ENCODE results near the gene BLNK.

GRCh38 chr10:96211764-96212163 lies 59.6 kb downstream of the BLNK start:
- TF ChIP-seq ELK4 (CRISPR knock-in tag; IDR thresholded peaks at IDR 0.05; ENCODE audit: borderline replicate concordance): no peak
- TF ChIP-seq, protein P1, sequence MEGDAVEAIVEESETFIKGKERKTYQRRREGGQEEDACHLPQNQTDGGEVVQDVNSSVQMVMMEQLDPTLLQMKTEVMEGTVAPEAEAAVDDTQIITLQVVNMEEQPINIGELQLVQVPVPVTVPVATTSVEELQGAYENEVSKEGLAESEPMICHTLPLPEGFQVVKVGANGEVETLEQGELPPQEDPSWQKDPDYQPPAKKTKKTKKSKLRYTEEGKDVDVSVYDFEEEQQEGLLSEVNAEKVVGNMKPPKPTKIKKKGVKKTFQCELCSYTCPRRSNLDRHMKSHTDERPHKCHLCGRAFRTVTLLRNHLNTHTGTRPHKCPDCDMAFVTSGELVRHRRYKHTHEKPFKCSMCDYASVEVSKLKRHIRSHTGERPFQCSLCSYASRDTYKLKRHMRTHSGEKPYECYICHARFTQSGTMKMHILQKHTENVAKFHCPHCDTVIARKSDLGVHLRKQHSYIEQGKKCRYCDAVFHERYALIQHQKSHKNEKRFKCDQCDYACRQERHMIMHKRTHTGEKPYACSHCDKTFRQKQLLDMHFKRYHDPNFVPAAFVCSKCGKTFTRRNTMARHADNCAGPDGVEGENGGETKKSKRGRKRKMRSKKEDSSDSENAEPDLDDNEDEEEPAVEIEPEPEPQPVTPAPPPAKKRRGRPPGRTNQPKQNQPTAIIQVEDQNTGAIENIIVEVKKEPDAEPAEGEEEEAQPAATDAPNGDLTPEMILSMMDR (CRISPR knock-in tag; IDR thresholded peaks at IDR 0.05): no peak
- TF ChIP-seq MEF2D (CRISPR knock-in tag; IDR thresholded peaks at IDR 0.05): no peak
- TF ChIP-seq NR2F2 (IDR thresholded peaks at IDR 0.05; ENCODE audit: borderline replicate concordance, low read depth): no peak
- no peak for TF ChIP-seq HDAC6 (IDR thresholded peaks at IDR 0.05; ENCODE audit: low read depth, low read length)
